AG09319 (cell line): Measurements from ENCODE around the gene HAO2.

Experiments
- DNase-seq: peaks from one replicate; pipeline ENCODE4 v3.0.0-alpha.2; 2010; ENCODE audit warnings: low read depth; ENCODE audit errors: extremely low read depth
- TF ChIP-seq, protein P1 (sequence below): IDR thresholded peaks from 2 replicates; pipeline ENCODE4 v1.5.1; 2011; ENCODE audit warnings: low read depth, mild to moderate bottlenecking, inconsistent platforms, low read length, moderate library complexity

Gene HAO2

DNA sequence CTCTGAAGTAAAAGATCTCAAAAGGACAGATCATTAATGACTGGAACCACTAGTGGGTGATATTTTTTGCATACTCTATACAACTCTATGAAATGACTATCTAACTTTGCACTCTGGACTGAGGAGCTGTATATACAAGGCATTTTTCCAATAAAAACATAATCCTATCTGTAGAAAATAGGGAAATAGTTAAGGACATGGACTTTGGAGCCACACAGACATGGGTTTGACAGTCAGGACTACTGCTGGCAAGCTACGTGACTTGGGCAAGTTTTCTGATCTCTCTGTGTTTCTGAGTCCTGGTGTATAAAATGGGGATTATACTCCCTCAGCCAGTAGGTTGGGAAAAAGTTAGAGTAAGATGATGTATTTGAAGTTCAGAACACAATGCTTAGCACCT is 25.5 kb downstream of the HAO2 start:
- DNase-seq = no peak
- TF ChIP-seq, protein P1, sequence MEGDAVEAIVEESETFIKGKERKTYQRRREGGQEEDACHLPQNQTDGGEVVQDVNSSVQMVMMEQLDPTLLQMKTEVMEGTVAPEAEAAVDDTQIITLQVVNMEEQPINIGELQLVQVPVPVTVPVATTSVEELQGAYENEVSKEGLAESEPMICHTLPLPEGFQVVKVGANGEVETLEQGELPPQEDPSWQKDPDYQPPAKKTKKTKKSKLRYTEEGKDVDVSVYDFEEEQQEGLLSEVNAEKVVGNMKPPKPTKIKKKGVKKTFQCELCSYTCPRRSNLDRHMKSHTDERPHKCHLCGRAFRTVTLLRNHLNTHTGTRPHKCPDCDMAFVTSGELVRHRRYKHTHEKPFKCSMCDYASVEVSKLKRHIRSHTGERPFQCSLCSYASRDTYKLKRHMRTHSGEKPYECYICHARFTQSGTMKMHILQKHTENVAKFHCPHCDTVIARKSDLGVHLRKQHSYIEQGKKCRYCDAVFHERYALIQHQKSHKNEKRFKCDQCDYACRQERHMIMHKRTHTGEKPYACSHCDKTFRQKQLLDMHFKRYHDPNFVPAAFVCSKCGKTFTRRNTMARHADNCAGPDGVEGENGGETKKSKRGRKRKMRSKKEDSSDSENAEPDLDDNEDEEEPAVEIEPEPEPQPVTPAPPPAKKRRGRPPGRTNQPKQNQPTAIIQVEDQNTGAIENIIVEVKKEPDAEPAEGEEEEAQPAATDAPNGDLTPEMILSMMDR = no peak

DNA sequence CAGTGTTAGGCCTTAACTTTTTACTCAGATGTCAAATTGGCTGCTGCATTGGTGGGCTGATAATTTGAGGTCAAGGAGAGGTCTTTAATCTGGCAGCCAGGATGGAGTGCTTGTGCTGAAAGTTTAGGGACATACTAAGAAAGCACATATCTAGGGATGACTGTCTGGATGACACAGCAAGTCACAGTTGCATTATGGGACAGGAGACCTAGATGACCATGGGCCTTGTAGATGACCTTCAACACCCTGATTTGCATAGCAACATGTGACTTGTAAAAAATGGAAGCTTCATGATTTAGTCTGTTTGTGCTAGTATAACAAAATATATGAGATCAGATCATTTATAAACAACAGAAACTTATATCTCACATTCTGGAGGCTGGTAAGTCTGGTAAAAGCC is 28.4 kb downstream of the HAO2 start:
- TF ChIP-seq, protein P1 = no peak

DNA sequence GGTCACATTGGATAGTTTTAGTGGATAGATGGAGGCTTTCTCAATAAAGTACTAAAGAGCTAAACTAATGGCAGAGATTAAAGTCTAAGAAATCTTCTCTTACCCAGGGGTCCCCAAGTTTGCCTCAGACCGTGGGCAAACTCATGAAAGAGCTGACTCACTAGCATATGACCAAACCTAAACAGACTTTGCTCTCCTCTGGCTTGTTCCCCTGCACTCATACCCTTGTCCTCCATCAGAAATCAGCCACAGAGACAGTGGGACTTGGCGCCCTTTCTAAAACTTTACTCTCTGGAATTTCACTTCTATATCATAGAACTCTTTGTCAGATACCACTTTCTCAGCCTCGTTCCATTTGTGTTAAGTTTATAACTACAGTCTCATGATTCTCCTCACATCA is 29.4 kb downstream of the HAO2 start:
- TF ChIP-seq, protein P1 = no peak
- no peak for DNase-seq

More for the DNA sequence above, 28.4 kb downstream of the HAO2 start:
- DNase-seq = no peak

DNA sequence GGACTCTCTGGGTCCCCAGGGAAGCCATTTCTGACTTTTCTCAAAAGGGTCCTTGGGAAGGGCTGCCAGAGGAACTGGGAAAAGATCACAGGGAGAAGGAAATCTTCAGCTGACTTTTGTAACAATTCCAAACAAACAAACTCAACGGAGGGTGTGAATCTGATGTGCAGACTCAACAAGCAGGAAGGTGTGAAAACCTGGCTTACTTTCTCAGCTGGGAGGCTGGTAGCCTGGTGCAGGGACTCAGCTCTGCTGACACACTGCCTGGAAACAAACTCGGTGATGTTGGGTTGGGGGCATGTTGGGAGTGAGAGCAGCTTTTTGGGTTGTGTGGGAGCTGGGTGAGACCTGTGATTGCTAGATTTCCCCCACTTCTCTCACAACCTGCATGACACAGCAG is 36.2 kb downstream of the HAO2 start:
- no peak for DNase-seq

DNA sequence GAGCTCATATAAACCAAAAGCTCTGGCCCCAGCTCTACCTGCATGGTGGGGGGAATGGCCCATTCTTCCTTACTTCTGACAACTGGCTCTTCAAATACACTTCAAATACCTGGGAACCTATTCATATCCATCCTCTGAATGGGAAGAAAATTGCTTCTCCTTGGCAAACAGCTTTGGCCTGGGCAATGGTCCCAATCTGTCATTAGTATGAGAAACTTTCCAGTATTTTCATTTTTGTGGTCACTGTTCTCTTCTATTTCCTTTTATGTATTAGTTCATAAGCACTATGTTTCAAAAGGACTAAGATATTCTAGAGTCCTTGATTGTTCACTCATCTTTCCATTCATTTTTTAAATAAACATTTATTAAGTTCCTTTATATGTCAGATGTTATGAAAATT is 41.1 kb downstream of the HAO2 start:
- TF ChIP-seq, protein P1 = no peak
- DNase-seq = no peak

More for the DNA sequence above, 36.2 kb downstream of the HAO2 start:
- TF ChIP-seq, protein P1 = no peak

DNA sequence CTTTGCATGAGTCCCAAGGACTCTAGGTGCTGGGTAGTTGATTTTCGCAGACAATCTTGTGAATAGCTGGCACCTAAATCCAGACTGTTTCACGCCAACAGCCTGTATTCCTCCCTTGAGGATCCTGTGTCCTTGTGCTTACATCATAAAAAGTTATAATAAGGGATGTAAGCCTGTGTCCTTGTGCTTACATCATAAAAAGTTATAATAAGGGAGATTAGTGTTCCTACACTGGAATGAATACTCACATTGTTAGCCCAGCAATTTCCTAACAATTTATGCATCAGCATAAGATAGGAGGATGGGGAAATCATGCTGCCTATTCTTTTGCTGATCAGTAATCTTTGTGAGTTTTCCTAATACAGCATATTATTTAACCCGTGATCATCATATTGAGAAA is 42.4 kb downstream of the HAO2 start:
- DNase-seq = no peak
- TF ChIP-seq, protein P1 = no peak

DNA sequence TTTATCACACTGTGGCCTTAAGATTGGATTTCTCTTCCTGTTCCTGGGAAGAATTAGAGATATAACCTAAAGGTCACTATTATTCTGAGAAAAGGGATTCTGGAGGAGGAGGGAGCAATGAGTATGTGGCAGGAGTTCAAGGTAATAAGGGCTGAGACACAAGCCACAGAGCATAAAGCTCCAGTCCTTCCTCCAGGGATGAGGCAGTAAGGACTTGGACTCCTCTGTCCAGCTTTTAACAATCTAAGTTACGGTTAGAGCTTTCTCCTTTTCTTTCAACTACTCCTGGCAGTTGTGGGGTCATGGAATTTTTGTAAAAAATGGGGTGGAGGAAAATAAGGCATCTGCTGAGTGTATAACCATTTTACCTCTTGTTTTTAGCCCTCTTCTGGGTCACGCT is 46.4 kb downstream of the HAO2 start, which contains the start of gene HSD3B2:
HSD3B2 (plus strand) TSS at position 201 of the 400 bp plus-strand sequence. CDS start 270 bp downstream, outside the sequence.
- no peak for DNase-seq
- TF ChIP-seq, protein P1 = no peak
